Cerebellar cortex (tissue), 1 donor: ENCODE data around the gene ZNF425.
"Not testable (repeated sequence)": the region's sequence is repeated elsewhere in the genome, so short reads cannot be mapped to it uniquely, and the experiment has no call there.

Source experiments
- DNase-seq: peaks from one replicate; pipeline ENCODE4 v3.0.0-alpha.2; 2015; ENCODE audit warnings: low spot score

The ZNF425 gene

DNA sequence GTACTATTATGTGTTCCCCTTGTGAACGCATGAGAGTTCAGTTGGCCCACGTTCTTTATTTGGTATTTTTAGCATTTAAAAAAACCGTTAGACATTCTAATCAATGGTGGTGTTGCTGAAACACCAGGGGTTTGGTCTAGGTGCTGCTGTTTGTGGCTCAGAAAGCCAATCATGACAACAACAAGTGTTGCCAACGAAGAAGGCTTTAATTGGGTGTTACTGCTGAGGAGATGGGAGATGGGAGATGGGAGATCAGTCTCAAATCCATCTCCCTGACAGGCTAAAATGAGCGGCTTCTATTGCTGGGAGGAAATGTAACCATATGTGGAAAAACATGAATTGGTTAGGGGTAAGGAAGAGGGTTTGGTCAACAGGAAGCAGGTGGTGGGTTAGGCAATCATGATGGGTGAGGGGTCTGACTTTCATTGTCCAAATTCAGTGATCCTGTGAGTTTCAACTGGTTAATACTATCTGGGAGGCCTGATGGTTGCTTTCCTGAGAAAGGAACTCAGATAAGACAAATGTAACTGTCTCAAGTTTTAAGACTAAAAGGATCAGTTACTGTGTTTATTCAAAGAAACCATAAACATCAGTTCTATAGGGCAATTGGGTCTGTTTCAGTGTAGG, 4.6 kb upstream of the ZNF425 start:
- DNase-seq, result no peak

GRCh38 chr7:149126662-149127266, 640 bp upstream of the ZNF425 start:
- no peak for DNase-seq

GRCh38 chr7:149125189-149125862, 798 bp downstream of the ZNF425 start:
- DNase-seq, result peak; percentile 24

GRCh38 chr7:149109969-149110368, 16.2 kb downstream of the ZNF425 start:
- DNase-seq, result no peak

DNA sequence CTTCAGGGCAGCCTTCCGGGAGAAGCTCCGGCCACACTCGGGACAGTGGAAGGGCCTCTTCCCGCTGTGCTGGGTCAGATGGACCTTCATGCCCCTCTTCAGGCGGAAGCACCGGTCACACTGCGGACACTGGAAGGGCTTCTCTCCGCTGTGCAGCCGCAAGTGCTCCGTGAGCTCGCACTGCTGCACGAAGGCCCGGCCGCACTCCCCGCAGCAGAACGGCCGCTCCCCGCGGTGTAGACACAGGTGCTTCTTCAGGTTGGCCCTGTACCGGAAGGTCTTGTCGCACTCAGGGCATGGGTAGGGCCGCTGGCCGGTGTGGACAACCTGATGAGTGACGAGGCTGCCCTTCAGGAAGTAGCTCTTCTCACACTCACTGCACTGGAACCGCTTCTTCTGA, 21.4 kb downstream of the ZNF425 start:
- no peak for DNase-seq

DNA sequence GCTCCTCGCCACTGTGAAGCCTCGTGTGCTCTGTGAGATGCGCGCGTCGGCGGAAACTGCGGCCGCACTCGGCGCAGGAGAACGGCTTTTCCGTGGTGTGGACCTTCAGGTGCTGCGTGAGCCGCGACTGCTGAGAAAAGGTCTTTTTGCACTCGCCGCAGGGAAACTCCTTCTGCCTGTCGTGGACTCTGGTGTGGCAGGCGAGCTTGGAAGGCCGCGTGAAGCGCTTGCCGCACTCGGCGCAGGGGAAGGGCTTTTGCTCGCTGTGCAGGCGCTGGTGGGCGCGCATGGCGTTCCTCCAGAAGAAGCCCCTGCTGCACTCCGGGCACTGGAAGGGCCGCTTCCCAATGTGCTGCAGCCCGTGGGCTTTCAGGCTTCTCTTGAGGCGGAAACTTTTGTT, 21.9 kb downstream of the ZNF425 start:
- DNase-seq, result no peak

- no peak for DNase-seq
Measured at GRCh38 chr7:149103424-149103823, 22.7 kb downstream of the ZNF425 start.

DNA sequence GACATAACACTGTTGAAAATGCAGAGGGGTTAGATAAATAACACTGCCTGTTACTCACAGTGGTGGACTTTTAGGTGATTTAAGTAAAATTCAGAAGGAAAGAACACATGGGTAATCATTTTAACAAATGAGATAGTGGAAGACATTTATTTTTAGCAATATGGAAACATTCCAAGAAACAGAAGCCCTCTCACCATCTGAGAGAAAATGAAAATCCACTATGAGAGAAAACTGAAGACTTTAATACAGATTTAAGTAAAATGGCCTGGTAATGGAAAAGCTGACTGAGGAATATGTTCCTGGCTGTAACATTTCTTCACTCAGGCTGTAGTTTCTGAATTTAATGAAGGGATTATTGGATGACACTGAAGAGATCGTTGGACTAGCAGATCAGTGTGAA, 23.5 kb downstream of the ZNF425 start:
- DNase-seq, result no peak

DNA sequence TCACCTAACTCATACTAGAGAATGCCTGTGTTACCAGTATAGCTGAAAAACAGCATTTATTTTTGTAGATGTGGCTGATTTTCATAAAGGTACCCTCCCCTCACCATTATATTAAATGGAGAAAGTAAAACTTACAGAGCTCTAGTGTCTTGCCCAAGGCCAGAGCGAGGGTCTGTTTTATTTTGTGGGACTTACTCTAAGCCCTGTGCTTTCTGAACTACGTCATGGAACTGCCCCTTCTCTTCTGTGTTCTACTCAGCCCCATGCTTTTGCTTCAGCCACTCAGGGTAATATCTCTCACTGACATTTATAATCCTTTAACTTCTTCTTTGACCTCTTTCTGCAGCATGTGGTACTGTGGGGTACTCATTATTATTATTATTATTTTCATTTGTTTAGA, 25.3 kb downstream of the ZNF425 start:
- DNase-seq, result no peak

DNA sequence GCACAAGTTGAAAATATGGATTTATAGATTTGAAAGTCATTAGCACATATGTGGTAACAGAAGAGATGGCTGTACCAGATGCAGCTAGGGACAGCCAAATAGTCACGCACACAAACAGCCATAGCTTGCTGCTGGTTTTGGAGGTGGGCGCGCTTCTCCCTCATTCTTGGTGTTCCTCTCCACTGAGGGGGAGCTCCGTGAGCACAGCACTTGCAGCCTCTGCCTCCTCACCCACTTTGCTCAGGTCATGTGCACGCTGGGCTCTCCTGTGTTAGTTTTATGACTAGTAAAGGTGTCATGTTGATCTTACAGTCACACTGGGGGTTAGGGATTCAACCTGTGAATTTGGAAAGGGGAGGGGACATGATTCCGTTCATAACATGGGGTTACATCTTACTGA, 27.1 kb downstream of the ZNF425 start:
- no peak for DNase-seq

DNA sequence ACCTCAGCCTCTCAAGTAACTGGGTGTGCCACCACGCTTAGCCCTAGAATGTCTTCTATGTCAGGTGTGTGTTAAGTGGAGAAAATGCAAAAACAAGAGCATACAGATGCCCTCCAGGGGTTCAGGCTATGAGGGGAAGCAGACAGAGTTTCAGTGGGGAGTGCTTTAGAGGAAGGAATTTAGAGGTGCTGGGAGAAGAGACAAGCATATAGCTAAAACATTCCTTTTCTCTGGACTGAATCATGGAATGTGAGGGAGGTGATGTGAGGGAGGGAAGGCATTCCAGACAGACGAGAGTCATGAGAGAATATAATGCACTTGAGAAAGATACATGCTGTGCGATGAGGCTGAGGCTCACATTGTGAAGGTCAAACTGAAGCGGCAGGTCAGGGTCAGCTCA, 29.0 kb downstream of the ZNF425 start:
- DNase-seq, result no peak

DNA sequence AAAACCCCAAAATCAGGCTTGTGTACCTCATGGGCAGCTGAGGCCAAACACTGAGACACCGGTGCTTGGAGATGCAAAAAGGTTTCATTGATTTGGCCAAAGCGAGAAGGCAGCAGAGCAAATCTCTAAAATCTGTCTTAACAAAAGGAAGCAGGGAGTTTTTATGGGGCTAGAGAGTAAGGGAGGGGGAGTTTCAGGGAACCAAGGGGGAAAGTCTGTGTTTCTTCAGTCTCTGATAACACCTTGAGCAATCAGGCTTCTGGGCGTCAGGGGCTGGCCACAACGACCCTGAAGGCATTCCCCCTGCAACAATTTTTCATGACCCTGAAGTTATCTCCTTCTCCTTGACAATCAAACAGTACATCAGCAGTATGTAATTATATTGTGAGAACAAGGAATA, 32.9 kb downstream of the ZNF425 start:
- no peak for DNase-seq

DNA sequence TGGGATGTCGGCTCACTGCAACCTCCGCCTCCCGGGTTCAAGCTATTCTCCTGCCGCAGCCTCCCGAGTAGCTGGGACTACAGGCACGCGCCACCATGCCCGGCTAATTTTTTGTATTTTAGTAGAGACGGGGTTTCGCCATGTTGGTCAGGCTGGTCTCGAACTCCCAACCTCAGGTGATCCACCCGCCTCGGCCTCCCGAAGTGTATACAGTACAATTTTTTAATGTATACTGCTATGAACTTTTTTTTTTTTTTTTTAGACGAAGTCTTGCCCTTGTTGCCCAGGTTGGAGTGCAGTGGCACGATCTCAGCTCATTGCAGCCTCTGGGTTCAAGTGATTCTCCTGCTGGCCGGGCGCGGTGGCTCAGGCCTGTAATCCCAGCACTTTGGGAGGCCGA, 33.9 kb downstream of the ZNF425 start:
- not testable (repeated sequence) for DNase-seq

DNA sequence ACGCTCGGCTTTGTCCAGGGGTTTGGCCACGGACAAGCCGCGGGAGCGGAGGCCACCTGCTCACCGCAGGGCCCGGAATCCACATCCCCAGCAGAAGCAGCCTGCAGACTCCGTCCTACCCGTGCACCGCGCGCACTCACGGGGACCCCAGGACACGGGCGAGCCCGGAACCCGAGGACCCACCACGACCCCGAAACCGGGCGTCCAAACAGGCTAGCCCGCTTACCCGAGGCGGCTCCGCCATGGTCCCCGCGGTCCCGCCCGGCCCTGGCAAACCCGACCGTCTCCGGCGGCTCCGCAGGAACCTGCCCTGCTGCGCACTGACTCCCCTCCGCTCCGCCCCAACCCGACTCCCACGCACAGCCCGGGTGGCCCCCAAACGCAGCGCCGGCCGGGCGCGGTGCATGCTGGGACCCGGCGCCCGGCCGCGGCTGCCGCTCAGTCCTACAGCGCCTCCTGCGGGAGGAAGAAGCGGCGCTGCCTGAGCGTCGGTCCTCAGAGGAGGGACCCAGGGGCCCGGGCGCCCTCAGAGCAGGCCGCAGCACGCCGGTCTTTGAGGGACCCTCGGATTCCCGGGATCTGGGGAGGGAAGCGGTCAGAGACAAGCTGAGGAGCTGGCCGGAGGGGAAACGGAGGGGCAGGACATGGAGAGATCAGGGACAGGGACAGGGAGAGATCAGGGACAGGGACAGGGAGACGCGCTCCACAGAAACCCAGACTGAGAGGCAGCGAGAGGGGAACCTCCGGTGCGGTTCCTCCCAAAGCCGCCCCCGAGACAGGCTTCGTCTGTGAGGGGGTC, 35.5 kb downstream of the ZNF425 start, which contains the start of gene ZNF786:
TSS of gene ZNF786 (minus strand) at position 322 of the 799 bp plus-strand sequence. CDS start at position 244, 78 bp downstream.
- DNase-seq, result peak; percentile 84

DNA sequence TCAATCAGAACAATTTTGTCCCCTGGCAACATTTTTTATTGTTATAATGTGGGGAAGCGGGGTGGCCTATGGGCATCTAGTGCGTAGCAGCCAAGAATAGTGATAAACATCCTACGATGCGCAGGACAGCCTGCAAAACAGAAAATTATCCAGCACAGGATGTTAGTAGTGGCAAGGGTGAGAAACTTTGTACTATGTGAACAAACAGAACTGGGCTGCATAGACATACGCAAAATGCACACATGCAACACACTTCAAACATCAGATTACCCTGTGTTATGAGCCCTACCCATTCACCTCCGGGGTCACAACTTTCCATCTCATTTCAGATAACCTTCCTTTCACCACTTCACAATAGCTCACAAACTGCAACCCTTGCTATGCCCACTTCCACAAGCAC, 38.7 kb downstream of the ZNF425 start:
- no peak for DNase-seq

- DNase-seq, result no peak
Measured at GRCh38 chr7:149085866-149086265, 40.3 kb downstream of the ZNF425 start.

DNA sequence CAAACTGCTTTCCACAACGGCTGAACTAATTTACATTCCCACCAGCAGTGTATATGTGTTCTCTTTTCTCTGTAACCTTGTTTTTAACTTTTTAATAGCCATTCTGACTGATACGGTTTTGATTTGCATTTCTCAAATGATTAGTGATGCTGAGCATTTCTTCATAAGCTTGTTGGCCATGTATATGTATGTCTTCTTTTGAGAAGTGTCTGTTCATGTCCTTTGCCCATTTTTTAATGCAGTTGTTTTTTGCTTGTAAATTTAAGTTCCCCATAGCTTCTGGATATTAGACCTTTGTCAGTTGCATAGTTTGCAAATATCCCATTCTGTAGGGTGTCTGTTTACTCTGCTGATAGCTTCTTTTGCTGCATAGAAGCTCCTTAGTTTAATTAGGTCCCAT, 41.7 kb downstream of the ZNF425 start:
- no peak for DNase-seq

GRCh38 chr7:149081914-149082313, 44.2 kb downstream of the ZNF425 start:
- DNase-seq, result no peak

DNA sequence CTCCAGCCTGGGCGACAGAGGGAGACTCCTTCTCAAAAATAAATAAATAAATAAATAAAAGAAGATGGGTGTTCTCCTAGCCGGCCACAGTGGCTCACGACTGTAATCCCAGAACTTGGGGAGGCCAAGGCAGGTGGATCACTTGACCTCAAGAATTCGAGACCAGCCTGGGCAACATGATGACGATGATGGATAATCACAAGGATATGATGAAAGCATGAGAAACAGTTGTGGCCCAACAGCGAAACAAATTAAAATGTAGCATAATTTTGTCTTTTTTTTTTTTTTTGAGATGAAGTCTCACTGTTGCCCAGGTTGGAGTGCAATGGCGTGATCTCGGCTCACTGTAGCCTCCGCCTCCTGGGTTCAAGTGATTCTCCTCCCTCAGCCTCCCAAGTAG, 48.5 kb downstream of the ZNF425 start:
- no peak for DNase-seq

GRCh38 chr7:149075286-149075685, 50.8 kb downstream of the ZNF425 start:
- DNase-seq, result no peak

DNA sequence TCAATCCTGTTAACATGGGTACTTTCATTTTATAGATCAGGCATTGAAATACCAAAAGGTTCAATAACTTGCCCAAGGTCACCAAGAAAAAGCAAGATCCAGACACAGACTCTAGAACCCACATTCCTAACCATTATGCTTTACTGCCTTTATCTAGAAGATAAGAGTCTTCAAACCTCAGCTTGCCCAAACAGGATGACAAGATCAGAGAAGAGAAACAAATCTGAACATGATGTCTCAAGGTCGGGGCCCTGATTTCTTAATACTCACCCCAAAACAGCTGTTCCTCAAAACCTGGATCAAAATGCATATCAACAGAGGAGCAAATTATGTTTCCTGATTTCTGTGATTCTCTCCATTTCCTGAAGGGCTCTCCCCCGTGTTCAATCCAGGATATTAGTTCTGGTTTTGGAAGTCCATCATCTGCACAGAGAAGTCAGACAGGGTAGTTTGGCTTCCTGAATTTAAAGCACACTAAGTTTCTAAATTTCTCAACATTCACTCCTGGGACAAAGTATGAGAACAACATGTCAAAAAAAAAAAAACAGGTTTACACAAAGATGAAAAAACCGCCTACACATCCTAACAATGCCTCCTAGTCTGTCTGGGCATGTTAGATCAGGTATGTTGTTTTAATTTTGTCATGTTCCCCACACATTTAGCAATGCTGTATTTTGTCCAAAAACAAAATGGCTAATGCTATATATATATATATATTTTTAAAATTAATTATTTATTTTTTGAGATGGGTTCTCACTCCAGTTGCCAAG, 51.8 kb downstream of the ZNF425 start:
- DNase-seq, result no peak

DNA sequence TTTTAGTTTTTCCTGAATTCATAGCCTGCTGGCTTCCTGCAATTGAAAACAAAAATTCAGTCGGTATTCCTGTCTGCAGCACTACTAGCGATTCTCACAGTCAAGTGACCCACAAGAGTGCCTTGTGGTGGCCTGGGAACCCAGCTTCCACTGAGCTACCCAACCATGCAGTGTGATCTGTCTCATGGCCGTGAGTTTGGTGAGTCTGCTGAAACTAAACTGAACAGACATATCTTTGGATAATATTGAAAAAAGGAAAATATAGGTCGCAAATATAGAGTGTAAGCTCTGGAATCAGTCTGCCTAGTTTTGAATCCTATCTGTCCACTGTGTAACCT, 53.7 kb downstream of the ZNF425 start:
- DNase-seq, result no peak
